H54 (cell line): ENCODE measurements around the gene OR11H1.
"Not testable (repeated sequence)": the region's sequence is repeated elsewhere in the genome, so short reads cannot be mapped to it uniquely, and the experiment has no call there.

Experiments used
- DNase-seq: peaks from one replicate; pipeline ENCODE4 v3.0.0; 2011; ENCODE audit warnings: low spot score, mixed read lengths; ENCODE audit not compliant: insufficient read length
- FAIRE-seq: peaks from 3 replicates; lab custom pipeline; 2011; peaks lifted over from hg19 to GRCh38; lab: Jason Lieb, UNC

OR11H1 gene, protein sequence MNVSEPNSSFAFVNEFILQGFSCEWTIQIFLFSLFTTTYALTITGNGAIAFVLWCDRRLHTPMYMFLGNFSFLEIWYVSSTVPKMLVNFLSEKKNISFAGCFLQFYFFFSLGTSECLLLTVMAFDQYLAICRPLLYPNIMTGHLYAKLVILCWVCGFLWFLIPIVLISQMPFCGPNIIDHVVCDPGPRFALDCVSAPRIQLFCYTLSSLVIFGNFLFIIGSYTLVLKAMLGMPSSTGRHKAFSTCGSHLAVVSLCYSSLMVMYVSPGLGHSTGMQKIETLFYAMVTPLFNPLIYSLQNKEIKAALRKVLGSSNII

DNA sequence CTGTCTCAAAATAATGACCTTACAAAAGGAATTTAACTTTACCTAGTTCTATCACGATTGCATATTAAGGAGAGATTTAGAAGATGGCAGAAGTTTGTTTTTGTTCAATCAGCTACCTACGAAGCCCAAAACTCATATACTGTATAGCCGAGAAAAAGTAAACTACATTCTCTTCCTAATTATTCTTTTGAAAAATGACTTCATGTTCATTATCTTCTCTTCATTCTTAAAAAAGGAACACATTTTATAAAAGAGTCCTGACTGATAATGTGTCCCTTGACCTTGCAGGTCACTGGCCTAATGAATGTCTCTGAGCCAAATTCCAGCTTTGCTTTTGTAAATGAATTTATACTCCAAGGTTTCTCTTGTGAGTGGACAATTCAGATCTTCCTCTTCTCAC, at the start of gene OR11H1:
TSS of gene OR11H1 (plus strand) at position 301 of the 400 bp plus-strand sequence. CDS start at position 301, 0 bp downstream.
- FAIRE-seq: not testable (repeated sequence)

DNA sequence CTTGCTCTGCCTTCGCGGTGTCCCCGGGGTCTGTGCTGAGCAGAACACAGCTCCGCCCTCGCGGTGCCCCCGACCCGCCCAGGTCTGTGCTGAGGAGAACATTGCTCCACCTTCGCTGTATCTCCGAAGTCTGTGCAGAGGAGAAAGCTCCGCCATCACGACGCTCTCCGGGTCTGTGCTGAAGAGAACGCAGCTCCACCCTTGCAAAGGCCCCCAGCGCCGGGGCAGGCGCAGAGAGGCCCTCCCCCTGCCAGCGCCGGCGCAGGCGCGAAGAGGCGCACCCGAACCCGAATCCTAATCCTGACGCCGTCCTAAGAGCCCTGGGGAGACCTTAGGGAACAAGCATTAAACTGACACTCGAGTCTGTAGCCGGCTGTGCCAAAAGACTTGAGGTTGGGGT, 18.0 kb upstream of the OR11H1 start:
- DNase-seq, FAIRE-seq: not testable (repeated sequence)

More for the DNA sequence above, at the start of gene OR11H1:
- not testable (repeated sequence) for DNase-seq

DNA sequence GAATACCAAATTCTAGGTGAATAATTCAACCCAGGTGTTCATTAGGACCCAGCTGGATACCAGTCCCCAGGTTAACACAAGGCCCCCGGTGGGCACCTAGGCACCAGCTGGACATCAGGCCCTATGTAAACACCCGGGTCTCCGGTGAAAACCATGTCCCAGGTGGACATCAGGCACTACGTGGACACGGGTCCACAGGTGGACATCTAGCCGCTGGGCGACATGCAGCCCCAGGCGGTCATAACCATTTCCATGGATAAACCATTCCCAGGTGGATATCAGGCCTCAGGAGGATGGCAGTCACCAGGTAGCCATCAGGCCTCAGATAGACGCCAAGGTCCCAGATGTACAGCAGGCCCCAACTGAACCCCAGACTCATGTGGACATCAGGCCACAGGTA, 12.1 kb upstream of the OR11H1 start:
- FAIRE-seq, DNase-seq: not testable (repeated sequence)

DNA sequence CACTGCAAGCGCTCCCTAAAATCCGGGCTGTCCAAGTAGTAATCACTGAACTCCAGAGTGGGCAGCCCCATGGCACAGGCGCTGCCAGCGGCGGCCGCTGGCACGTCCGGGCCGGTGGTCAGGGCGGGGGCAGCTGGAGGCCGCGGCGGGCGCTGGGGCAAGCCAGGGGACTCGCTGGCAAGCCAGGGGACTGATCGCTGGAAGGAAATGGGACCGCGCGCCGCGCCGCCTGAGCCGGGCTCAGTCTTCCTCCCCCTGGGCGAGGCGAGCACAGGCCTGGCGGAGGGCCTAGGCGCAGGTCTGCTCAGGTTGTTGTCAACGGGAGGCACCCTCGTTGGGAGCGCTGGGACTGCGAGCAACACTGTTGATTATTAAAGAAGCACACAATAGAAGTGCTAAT, 25.8 kb downstream of the OR11H1 start:
- DNase-seq, FAIRE-seq: not testable (repeated sequence)

DNA sequence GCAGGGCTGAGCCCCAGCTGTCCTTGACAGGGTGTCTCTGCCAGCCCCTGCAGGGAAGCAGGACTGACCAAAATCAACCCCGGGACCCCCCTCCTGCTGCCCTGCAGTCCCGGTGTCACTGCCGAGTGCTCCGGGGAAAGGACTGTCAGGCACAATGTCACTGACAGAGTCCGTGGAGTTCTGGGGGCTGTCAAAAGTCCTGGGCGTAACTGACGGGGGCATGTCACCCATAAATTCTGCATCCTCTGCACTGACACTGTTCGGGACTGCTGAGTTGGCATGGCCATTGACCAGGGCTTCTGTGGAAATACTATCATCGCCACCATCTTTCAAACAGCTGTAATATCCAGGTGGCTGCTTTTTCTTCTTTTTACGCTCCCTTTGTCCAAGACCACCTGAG, 35.5 kb downstream of the OR11H1 start:
- FAIRE-seq: not testable (repeated sequence)

DNA sequence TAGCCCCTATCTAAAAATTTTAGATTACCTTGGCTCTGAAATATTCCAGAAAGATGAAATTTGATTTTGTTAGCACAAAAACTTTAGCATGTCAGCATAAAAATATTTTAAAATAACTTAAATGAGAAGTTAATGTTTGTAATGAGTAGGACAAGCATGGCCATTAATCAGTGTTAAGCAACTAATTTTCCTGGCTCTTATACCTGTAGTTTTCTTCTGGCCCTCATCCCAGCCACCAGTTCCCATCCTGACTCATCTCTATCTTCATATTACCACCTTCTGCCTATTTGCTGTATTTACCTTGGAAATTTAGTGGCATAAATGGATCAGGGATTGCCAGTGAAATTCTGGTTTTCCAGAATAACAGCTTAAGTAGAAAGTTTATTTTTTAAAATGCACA, 37.1 kb downstream of the OR11H1 start:
- not testable (repeated sequence) for FAIRE-seq

More for the DNA sequence above, 35.5 kb downstream of the OR11H1 start:
- not testable (repeated sequence) for DNase-seq

More for the DNA sequence above, 37.1 kb downstream of the OR11H1 start:
- DNase-seq: not testable (repeated sequence)
